Lung microvascular endothelial cell (primary cell): ENCODE results near the gene GFI1. TPM values are rescaled to one million over a fixed set of nuclear protein-coding genes. Genes with fewer than 3 reads are reported as not detected.
"Not testable (repeated sequence)": the region's sequence is repeated elsewhere in the genome, so short reads cannot be mapped to it uniquely, and the experiment has no call there.

ENCODE experiments used
- DNase-seq, 2 donors: peaks; one replicate each; pipeline versions ENCODE4 v3.0.0 to v3.0.0-alpha.2; 2010; ENCODE audit warnings: low read depth in 2 of 2
- total RNA-seq: library from RNA; depleted of rRNA; stranded (reverse); fragments of >200 nt; gene quantifications from 2 replicates; pipeline ENCODE4 v1.2.1, GENCODE V29; 2014

The GFI1 gene
- not detected in 2 replicates for total RNA-seq

- DNase-seq = no peak
Observed at GRCh38 chr1:92486251-92487077, at the start of gene GFI1. Gene GFI1, minus strand, starts transcription at chr1:92486925. Its CDS starts 3,438 bp downstream, at chr1:92483487.

DNA sequence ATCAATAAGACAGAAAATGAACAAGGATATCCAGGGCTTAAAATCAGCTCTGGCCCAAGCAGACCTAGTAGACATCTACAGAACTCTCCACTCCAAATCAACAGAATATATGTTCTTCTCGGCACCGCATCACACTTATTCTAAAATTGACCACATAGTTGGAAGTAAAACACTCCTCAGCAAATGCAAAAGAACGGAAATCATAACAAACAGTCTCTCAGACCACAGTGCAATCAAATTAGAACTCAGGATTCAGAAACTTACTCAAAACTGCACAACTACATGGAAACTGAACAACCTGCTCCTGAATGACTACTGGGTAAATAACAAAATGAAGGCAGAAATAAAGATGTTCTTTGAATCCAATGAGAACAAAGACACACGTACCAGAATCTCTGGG lies 45.6 kb upstream of the GFI1 start:
- not testable (repeated sequence) for DNase-seq

DNA sequence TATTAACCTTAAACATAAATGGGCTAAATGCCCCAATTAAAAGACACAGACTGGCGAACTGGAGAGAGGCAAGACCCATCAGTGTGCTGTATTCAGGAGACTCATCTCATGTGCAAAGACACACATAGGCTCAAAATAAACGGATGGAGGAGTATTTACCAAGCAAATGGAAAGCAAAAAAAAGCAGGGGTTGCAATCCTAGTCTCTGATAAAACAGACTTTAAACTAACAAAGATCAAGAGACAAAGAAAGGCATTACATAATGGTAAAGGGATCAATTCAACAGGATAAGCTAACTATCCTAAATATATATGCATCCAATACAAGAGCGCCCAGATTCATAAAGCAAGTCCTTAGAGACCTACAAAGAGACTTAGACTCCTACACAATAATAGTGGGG lies 45.2 kb upstream of the GFI1 start:
- DNase-seq = not testable (repeated sequence)

DNA sequence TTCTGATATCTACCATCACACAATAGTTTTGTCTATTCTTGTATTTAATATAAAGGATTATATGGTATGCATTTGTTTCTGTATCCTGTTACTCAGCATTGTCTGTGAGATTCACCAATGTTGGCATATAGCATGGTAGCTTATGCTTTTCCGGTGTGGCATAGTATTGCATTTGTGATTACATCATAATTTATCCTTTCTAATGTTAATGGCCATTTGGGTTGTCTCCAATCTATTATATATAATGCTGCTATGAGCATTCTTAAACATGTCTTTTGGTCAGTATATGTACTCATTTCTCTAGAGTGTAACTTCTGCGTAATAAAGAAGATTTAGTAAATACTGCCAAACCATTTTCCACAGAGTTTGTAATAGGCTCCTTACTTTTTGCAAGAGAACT lies 40.9 kb upstream of the GFI1 start:
- no peak for DNase-seq

DNA sequence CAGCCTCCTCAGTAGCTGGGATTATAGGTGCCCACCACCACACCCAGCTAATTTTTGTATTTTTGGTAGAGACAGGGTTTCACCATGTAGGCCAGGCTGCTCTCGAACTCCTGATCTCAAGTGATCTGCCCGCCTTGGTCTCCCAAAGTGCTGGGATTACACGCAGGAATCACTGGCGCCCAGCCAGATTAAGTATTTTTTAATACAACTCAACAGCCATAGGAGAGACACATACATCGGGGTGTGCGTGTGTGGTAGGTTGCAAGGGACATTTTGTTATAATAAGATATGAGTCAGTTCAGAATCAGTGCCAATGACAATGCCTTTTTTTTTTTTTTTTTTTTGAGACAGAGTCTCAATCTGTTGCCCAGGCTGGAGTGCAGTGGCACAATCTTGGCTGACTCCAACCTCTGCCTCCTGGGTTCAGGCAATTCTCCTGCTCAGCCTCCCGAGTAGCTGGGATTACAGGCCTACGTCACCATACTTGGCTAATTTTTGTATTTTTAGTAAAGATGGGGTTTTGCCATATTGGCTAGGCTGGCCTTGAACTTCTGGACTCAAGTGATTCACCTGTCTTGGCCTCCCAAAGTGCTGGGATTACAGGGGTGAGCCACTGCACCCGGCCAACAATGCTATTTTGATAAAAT lies 38.3 kb upstream of the GFI1 start:
- DNase-seq = not testable (repeated sequence)

- no peak for DNase-seq
Observed at GRCh38 chr1:92519043-92519442, 32.3 kb upstream of the GFI1 start.

DNA sequence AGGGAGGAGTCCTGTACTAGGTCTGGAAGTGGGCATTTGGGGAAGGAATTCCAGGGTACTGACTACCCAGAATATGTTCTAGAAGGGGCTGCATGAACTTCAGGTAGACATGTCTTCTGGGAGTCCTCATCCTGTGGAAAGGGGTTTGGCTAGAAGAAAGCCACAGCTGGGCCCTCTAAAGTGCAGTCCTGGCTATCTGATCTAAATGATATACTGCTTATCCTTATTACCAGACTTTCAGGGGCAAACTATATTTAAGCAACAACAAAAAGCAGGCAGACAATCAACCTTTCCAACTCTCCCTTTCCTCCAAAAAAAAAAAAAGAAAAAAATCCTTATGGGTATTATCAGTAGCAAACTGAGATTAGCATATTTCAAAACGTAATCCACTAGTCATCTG lies 29.8 kb upstream of the GFI1 start:
- no peak for DNase-seq

DNA sequence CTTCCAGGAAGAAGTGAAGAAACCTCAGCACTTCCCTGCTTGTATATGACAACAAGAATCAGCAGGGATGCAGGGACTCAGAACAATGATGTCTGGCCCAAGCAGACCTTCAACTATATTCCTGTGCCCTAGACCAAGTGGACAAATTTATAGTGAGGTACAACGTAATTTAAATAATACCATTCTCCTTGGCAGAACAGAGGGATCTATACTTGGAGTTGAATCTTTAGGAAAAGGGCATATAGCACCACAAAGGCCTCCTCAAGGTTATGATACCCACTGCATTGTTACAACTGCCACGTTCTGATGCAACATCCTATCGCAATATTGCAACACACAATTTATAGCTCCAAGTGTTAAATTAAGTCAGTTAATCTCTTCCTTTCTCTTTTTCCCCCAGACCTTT lies 29.1 kb upstream of the GFI1 start:
- DNase-seq = no peak

- no peak for DNase-seq
Observed at GRCh38 chr1:92511541-92511940, 24.8 kb upstream of the GFI1 start.

DNA sequence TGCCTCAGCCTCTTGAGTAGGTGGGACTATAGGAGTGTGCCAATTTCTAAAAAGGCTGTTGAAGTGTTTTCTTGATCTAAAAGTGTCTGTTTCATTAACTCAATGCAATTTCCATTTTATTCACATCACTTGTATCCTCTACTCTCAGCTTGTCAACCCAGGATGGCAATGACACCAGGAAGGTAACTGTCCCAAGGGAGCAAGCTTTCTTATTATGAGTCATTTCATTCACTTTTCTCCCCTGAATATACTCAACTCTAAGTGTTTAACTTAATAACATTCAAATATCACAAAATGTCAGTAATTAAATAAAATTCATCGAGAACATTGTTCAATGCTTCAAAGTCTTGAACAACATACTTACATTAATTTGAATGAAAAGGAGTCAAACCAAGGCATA lies 22.9 kb upstream of the GFI1 start:
- no peak for DNase-seq

GRCh38 chr1:92505015-92505692 lies 18.4 kb upstream of the GFI1 start:
- no peak for DNase-seq

- no peak for DNase-seq
Observed at GRCh38 chr1:92504291-92505014, 17.7 kb upstream of the GFI1 start.

- DNase-seq = no peak
Observed at GRCh38 chr1:92503926-92504285, 17.2 kb upstream of the GFI1 start.

DNA sequence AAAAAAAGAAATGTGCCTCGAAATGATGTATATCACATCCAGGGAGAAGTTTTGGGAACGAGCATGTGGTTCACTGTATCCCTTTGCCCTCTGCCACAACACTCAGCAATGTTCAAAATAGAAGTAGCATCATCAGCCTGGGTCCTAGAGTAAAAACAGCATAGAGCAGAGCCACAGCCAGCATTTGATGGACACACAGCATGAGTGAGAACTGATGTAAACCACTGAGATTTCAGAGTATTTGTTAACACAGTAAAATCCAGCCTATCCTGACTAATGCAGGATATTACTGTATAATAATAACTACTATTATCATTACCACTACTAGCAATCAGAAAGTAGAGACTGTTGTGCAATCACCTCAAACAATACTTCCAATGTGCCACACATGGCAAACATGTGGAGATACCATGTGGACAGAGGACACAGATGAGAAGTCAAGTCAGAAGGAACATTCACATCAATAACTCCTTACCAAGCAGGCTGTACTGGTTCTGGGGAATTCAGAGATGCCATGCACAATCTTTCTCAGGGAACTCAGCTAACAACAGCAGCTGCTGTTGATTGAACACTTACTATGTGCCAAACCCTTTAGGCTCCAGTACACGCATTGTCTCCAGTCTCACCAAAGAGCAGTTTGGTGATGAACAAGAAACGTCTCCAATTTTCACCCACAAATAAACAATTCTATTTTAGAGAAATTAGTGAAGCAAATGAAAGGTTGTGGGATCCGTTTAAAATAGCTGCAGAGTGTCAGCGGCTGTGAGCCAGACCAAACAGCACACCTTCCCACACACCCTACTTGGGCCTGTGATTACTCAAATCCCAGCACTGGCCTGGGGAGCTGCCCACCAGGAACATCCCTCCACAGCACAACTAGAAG lies 16.6 kb upstream of the GFI1 start:
- DNase-seq = no peak

GRCh38 chr1:92502247-92502646 lies 15.5 kb upstream of the GFI1 start:
- peak in 1 of 2 donors; percentile 20 for DNase-seq

- DNase-seq = no peak
Observed at GRCh38 chr1:92500552-92500951, 13.8 kb upstream of the GFI1 start.

- DNase-seq = no peak
Observed at GRCh38 chr1:92495392-92496063, 8.8 kb upstream of the GFI1 start.

DNA sequence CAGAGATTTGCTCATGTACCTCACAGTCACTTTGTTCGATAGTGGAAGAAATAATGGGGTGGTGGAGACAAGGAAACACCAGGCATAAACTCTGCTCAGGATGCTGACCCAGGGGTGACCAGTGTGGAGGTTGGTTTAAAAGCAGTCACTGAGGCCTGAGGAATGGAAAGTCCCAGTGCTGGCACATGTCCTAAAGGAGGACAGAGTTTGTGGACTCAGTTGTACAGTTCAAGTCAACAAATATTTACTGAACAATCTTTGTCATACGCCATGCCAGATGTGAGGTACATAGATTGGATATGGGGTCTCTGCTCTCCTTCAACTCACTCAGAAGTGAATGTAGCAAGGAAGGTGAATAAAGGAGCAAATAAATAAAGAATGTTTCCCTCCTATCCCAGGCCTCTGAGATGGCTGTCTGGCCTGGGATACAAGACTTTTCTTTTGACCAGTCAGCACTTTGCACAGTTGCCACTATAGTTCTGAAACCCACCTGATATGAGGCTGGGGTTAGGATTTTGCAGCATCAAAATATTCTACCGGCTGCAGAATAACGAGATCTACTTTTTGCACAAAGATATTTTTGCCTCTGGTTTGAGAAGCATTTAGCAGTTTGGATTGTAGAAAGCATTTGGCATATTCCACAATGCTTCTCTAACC lies 7.9 kb upstream of the GFI1 start:
- DNase-seq = no peak

- DNase-seq = no peak
Observed at GRCh38 chr1:92493139-92493538, 6.4 kb upstream of the GFI1 start.

DNA sequence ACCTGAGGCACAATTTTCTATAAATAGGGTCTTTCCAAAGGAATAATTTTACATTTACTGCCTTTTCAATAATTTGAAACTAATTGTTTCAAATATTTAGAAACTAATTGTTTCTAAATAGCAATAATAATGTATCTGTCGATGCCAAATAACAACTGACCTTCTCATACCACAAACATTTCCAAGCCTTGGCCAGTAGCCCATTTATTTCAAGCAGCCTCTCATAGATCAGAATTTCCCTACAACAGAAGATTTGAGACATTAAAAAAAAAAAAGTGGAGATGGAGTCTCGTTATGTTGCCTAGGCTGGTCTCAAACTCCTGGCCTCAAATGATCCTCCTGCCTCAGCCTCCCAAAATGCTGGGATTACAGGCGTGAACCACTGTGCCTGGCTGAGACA lies 2.1 kb upstream of the GFI1 start:
- no peak for DNase-seq
